NCI-H774 (cell line): ENCODE measurements around the gene KIF25.
"Not testable (repeated sequence)": the region's sequence is repeated elsewhere in the genome, so short reads cannot be mapped to it uniquely, and the experiment has no call there.

Experiments used
- DNase-seq: peaks from one replicate; lab custom pipeline; 2025; lab: John Stamatoyannopoulos, UW

The KIF25 gene

DNA sequence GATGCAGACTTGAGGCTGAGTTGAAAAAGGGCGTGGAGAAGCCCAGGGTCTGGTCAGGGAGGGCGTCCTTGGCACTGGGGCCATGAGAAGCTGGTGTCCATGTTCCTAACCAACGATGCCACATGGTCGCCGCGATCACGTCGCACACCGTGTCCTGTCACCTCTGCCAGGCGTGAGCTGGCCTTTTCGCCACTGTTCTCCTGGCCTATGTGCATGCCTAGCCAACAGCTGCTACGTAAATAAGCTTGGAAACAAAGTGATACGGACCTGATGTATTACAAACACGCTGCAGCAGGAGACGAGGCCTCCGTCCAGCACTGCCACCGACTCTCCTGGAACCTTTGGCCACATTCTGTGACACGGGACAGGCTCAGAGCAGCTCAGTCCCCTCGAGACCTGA lies 22.0 kb upstream of the KIF25 start:
- no peak for DNase-seq

DNA sequence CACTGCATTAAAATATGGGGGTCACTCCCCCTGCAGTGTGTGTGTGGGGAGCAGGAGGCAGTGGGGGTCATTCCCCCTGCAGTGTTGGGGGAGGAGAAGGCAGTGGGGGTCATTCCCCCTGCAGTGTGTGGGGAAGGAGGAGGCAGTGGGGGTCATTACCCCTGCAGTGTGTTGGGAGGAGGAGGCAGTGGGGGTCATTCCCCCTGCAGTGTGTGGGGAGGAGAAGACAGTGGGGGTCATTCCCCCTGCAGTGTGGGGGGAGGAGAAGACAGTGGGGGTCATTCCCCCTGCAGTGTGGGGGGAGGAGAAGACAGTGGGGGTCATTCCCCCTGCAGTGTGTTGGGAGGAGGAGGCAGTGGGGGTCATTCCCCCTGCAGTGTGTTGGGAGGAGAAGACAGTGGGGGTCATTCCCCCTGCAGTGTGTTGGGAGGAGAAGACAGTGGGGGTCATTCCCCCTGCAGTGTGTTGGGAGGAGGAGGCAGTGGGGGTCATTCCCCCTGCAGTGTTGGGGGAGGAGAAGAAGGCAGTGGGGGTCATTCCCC lies 21.3 kb upstream of the KIF25 start:
- not testable (repeated sequence) for DNase-seq

DNA sequence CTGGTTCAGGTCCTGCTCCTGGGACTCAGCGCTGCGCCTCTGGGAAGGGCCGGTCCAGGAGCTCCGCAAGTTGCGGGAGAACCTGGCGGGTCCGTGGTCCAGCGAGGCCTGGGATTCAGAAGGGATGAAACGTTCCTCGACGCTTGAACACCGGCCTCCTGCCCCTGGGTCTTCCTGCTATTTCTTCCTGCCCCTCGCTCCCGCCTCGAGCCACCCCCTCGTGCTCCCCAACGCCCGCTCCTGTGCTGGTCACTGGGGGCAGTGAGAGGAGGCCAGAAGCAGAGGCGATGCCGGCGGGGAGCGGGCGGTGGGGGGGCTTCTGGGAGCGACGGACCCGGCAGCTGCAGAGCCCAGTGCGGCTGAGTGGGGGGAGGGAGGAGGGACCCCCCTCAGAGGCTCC lies 20.8 kb upstream of the KIF25 start:
- no peak for DNase-seq

DNA sequence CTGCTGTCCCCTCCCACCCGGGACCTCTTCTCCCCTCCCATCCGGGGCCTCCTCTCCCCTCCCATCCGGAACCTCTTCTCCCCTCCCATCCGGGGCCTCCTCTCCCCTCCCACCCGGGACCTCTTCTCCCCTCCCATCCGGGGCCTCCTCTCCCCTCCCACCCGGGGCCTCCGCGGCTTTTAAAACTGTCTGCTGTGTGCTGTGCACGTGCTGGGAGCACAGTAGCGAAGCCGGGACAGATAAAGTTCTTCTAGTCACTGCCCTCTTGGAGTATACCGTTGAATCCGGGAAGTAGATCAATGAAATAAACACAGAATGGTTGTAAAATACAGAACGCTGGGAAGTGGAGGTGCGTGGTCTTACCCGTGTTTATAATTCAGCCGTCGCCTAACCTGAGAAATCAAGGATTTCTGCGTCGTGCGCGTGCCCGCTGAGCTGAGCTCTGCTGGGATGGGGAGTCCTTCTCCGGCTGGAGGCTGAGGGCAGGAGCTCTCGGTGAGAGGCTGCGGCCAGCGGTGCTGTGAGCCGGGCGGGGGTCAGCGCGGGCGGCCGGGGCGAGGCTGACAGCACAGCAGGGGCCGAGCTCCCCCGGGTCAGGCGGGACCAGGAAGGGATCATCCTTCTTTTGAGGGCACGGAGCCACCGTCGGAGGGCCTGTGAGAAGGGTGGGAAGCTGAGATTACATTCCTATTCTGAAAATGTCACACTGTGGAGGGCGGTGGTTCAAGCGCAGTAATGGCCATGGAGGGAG lies 19.6 kb upstream of the KIF25 start:
- no peak for DNase-seq

DNA sequence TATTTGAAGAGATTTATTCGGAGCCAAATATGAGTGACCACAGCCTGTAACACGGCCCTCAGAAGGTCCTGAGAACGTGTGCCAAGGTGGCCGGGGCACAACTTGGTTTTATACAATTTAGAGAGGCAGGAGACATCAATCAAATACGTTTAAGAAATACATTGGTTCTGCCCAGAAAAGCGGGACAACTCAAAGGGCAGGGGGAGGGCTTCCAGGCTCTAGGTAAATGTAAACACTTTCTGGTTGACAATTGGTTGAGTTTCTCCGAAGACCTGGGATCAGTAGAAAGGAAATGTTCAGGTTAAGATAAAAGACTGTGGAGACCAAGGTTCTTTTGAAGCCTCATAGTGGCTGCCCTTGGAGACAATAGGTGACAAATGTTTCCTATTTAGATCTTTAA lies 18.9 kb upstream of the KIF25 start:
- DNase-seq, result no peak

DNA sequence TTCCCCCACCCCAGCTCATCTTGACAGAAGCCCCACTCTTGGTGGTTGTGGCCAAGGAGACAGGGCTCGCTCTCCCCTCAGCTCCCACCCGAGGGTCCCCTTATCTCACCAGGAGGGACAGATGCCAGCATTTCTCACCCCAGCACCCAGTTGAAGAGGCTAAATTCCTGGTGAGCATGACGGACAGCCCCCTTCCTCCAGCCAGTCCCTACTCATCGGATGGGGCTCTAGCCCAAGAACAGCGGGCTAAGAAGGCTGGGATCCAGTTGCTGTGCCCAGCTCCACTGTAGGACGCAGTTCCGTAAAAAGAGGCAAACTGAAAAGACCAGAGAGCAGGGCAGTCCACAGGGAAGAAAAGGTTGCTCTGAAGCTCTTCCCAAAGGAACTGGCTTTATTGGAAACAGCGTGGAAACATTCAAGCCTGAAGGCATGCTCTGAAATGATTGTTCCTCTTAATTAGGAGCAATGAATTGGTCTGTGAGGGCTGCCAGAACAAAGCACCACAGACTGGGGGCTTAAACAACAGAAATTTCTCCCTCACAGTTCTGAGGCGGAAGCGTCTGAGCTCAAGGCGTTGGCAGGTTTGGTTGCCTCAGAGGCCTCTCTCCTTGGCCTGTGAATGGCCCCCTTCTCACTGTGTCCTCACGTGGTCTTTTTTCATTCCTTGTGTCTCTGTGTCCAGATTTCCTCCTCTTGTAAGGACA lies 17.9 kb upstream of the KIF25 start:
- DNase-seq, result no peak

DNA sequence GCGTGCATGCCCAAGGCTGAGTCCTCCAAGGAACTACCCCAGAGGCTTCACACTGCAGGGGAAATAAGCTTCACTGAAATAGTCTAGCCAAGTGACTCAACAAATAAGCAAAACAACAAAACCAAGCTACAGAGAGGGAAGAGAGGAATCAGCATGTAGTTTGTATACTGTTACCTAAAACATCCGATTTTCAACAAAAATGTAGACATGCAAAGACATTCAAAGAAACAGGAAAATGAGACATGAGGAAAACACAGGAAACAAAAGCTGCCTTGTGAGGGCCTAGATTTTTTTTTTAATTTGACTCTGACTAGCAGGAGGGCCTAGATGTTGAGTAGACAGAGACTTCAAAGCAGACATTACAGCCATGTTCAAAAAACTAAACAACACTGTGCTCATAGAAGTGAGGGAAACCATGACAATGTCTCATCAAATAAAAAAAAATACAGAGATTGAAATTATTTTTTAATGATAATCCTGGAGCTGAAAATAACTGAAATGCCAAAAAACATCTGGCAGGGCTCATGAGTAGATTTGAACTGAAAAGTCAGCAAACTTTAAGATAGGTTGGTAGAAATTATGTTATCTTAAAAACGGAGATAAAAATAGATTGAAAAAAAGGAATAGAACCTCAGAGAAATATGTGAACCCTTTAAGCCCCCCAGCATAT lies 16.4 kb upstream of the KIF25 start:
- DNase-seq, result no peak

DNA sequence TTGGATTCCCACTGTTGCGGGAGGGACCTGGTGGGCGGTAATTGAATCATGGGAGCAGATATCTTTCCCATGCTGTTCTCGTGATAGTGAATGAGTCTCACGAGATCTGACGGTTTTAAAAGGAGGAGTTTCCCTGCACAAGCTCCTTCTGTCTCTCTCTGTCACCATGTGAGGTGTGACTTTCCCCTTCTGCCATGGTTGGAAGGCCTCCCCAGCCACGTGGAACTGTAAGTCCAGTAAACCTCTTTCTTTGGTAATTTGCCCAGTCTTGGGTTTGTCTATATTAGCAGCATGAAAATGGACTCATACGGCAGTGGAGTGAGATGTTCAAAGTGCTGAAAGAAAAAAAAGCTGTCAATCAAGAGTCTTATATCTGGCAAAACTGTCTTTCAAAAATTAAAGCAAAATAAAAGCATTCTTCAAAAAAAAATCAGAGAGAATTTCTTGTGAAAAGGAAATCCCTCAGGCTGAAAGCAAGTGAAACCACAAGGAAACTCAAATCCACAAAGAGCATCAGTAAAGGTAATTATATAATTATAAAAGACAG lies 15.5 kb upstream of the KIF25 start:
- no peak for DNase-seq

DNA sequence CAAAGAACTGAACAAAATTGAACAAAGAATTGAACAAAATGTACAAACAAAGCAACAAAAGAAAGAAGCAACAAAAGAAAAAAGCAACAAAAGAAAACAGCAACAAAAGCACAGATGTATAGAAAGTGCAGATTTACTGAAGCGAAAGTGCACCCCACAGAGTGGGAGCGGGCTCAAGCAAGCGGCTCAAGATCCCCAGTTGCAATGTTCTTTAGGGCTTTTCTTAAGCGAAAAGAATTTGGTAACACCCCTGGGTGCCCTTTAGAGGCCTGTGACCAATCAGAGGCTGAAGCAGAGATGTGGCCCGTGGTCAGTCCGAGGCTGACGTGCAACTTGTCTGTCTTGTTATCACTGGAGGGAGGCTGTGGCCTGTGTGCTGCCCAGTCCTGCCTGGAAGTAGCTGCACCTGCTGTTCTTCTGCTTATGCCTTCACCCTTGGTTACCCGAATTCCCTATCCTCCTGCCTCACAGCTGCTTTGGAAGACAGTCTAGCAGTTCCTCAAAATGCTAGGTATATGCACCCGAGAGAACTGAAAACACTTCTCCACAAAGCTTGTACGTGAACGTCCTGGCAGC lies 13.2 kb upstream of the KIF25 start:
- DNase-seq, result no peak

DNA sequence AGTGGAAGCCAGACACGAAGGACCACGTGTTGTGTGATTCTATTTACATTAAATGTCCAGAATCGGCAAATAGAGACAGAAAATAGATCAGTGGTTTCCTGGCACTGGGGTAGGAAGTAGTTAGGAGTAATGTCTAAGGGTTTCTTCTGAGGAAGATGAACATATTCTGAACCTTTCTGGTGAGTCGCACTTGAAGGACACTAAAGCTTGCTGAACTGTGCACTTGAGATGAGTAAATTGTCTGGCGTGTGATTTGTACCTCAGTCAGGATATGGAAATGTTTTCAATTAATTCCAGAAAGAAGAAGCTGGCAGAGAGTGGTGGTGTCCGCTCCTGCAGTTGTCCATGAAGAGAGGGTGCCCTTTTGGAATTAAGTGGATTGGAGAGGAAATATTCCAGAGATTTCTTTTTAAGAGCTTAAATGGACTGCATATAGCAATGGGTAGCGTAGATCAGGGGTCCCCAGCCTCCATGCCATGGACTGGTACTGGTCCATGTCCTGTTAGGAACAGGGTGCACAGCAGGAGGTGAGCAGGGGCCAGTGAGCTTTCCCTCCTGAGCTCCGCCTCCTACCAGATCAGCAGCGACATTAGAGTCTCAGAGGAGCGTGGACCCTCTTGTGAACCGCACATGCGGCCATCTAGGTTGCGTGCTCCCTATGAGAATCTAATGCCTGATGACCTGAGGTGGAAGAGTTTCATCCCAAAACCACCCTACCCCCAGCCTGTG lies 12.4 kb upstream of the KIF25 start:
- DNase-seq, result no peak

DNA sequence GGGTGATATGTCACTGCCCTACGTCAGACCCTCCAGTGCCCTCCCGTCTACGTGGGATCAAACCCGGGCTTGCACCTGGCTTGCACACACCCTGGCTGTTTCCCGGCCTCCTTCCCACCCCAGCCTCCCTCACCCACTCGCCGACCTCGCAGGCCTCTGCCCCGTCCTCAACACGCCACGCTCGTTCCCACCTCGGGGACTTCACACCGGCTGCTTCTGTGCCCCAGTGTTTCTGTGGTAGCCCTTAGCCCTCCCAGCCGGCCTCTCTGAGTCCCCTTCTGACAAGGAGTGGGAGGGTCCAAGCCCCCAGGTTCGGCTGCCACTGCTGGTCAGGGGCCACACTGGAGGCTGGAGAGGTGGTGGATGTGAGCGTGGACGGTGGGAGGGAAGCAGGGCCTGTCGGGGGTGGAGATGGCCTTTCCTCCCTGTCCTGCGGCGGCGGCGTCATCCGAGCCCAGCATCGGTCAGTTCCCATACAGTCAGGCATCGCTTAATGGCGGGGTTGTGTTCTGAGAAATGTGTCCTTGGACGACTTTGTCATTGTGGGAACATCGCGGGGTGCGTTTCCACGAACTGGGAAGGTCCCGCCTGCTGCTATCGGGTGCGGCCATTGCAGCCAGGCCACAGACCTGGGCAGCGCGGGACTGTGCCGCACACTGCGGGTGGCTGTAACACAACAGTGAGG lies 11.4 kb upstream of the KIF25 start:
- no peak for DNase-seq

DNA sequence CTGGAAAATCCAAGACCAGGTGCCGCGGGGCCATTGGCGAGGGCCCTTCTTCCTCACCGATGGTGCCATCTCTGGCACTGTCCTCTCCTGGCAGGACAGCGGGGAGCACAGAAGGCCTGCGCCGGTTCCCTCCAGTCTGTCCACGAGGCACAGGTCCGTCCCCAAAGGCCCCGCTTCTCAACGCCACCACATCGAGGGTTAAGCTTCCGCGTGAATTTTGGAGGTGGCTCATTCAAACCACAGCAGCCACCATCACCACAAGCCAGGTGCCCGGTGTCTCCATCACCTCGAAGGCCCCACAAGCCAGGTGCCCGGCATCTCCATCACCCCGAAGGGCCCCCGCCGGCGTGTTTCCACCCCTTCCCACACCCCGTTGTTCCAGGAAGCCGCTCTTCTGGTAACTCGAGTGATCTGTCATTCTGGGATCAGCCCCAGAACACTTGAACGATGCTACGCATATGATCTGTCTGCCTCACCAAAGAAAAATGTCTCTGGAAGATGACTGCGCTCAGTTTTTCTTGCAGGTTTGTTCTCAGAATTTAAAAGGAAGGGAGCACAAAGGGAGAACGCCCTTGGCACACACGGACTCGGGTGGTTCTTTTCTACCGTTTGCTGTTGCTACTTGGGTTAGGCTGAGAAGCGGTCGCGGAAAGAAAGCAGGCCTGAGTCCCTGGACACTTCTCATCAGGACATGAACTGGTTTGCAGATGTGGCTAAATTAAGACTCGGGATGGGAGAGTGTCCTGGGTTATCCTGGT lies 9.9 kb upstream of the KIF25 start:
- no peak for DNase-seq

DNA sequence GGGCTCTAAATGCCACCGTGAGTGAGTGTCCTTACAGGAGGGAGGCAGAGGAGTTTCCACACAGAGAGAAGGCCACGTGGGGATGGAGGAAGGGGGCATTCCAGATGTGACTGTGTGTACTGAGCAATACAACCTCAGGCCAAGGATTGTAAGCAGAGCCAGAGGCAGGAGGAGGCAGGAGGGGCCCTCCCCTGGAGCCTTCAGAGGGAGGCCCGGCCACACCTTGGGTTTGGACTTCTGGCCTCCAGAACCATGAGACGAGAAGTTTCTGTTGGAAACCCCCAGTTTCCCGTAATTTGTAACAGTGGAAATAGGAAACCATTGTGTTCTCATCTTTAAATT lies 9.3 kb upstream of the KIF25 start:
- no peak for DNase-seq

DNA sequence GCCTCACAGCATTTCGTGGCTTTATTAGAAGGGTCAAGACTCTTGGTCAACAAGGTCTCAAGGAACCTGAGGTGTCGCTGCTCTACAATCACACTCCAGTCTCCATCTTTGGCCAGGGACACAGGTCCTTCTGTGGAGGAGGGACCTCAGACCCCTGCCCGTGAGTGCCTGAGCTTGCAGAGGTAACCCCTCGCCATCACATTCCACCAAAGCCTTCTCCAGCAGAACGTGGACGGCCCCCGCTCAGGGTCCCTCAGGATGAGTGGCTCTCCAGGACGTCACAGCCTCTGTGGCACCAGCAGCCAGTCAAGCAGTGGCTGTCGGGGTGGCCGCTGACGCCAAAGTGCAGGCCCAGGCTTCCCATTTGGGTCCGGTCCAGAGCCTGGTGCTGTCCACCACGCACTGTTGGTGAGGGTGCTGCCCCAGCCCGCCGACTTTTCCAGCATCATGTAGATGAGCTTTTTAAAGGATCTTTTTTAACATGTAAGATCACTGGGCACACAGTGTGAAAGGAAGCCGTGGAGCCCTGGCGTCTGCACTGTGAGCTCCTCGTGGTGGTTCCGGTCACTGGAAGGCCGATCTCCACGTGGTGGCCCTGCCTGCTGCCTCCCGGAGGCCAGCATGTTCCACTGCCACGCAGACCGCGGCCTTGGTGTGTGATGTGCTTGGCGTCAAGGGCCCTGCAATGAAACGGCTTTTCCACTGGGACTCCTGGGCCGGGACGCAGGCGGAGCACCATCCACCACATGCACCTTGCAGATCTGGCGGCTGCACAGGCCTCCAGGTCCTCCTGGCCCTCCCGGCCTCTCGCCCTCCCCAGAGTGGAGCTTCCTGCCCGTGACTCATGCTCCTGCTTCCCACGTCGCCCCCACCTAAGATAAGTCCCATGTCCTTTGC lies 8.3 kb upstream of the KIF25 start:
- no peak for DNase-seq

DNA sequence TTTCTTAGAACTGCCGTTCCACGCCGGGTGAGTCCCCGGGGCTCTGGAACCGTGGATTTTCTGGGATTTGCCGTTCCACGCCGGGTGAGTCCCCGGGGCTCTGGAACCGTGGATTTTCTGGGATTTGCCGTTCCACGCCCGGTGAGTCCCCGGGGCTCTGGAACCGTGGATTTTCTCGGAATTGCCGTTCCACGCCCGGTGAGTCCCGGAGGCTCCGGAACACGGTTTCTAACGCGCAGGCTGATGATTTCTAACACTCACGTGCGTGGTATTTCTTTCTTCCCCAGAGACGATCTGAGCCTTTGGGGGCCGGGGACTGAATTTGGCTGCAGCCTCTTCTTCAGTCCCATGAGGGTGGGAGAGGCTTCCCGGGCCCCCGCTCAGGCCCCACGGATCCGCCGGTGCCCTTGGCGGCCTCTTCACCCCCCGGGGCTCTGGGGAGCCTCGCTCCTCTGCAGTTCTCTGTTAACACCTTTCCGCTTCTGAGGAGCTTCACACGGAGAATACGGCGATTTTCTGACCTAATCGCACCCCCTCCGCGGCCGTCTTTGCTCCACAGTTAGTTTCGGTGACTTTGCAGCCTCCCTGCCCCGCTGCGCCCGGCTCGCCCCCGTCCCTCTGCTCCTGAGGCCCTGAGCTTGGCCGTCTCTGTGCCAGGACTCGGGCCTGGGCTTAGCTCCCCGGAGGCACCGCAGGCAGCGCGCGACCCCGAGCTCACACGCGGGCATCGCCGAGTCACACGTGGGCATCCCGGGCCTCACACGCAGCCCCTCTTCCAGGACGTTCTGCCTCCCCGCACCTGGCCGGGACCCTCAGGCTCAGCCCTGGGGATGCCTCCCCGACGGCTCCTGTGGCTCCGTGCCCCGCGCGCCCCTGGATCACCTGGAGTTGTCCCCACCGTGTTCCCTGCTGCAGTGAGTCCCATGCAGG lies 7.2 kb upstream of the KIF25 start:
- DNase-seq, result no peak

DNA sequence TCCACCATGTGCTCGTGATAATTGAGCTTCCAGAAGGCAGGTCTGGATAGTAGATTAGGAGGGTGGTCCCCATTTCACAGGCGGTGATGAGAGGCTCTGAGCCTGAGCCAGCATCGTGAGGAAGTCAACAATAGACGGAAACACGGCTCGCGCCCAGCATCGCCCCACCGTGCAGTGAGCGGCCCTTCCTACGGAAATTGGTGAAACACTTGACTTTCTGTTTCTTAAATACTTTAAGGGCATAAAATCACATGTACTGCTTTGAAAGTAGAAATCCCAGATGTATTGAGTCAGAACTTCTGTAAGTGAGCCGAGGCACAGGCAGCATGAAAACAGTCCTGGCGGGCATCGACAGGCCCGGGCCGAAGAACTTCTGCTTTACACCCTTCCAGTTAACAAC lies 4.3 kb upstream of the KIF25 start:
- no peak for DNase-seq

DNA sequence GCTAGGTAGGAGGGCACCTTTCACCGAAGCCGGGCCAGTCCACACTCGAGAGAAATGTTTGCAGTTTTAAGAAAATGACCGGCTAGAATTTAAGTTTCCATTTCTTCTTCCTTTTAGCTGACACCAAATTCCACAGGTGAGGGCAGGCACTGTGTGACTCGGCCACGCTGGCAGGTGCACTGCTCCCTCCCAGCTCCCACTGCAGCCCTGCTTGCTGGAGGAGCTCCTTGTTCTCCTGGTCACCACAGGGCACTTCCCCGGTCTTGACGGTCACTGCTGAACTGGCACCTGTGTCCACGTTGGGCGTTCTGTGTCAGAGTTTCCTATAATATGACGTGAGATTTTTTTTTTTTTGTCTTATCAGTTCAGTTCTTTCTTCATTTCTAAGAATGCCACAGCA lies 3.6 kb upstream of the KIF25 start:
- DNase-seq, result no peak

DNA sequence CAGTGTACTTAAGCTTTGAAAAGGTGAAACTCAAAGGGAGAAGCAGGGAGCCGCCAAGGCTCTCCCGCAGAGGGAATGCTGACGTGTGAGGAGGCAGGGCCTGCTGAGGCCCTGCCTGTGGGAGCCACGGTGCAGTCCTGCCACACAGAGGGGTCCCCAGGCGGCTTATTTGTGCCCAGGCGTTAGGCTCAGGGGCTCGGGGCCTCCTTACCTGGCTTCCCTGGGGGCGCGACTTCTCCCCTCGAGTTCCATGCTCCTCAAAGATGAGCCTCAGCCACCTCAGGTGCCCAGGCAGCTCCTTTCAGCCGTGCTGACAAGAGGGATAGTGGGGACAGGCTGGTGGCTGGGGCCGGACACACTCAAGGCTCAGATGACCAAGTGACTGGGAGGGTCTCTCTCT lies 2.2 kb upstream of the KIF25 start:
- no peak for DNase-seq
